ENCODE results near the gene TRIM33. TPM values are rescaled to one million over a fixed set of nuclear protein-coding genes. Genes with fewer than 3 reads are reported as not detected.

TRIM33 gene
- total RNA-seq, 1 donor from 2014 or later, result 29.1 TPM

- TF ChIP-seq CTCF (IDR thresholded peaks at IDR 0.05; ENCODE audit: insufficient read depth, low read length, poor library complexity, severe bottlenecking), result no peak
- no peaks in the 10 kb centered on the region for H3K36me3 ChIP-seq (ENCODE audit: control insufficient read depth, insufficient read depth, low read length)
- no peak overlapping the region for H3K4me3 ChIP-seq (ENCODE audit: low read depth, low read length)
- H3K27me3 ChIP-seq (ENCODE audit: control insufficient read depth, insufficient read depth, low read length), result no peaks in the 10 kb centered on the region
- no peak for DNase-seq (ENCODE audit: low read depth)
Measured at GRCh38 chr1:114524944-114525343, 13.9 kb upstream of the TRIM33 start.

GRCh38 chr1:114522264-114522575, 11.2 kb upstream of the TRIM33 start:
- no peak for TF ChIP-seq CTCF (IDR thresholded peaks at IDR 0.05; ENCODE audit: insufficient read depth, low read length, poor library complexity, severe bottlenecking)
- no peaks in the 10 kb centered on the region for H3K27me3 ChIP-seq (ENCODE audit: control insufficient read depth, insufficient read depth, low read length)
- DNase-seq (ENCODE audit: low read depth), result no peak
- no peak overlapping the region for H3K4me3 ChIP-seq (ENCODE audit: low read depth, low read length)
- H3K36me3 ChIP-seq (ENCODE audit: control insufficient read depth, insufficient read depth, low read length), result no peaks in the 10 kb centered on the region

- DNase-seq (ENCODE audit: low read depth), result no peak
- TF ChIP-seq CTCF (IDR thresholded peaks at IDR 0.05; ENCODE audit: insufficient read depth, low read length, poor library complexity, severe bottlenecking), result no peak
- Histone ChIP-seq H3K27me3 (ENCODE audit: control insufficient read depth, insufficient read depth, low read length) (no peaks in the 10 kb centered on the region), H3K4me3 (ENCODE audit: low read depth, low read length) (no peak overlapping the region), H3K36me3 (ENCODE audit: control insufficient read depth, insufficient read depth, low read length) (no peaks in the 10 kb centered on the region)
Measured at GRCh38 chr1:114521396-114522263, 10.6 kb upstream of the TRIM33 start.

- Histone ChIP-seq H3K4me3 (ENCODE audit: low read depth, low read length) (no peak overlapping the region), H3K27me3 (ENCODE audit: control insufficient read depth, insufficient read depth, low read length) (no peaks in the 10 kb centered on the region), H3K36me3 (ENCODE audit: control insufficient read depth, insufficient read depth, low read length) (no peaks in the 10 kb centered on the region)
- DNase-seq (ENCODE audit: low read depth), result no peak
- no peak for TF ChIP-seq CTCF (IDR thresholded peaks at IDR 0.05; ENCODE audit: insufficient read depth, low read length, poor library complexity, severe bottlenecking)
Measured at GRCh38 chr1:114517348-114517747, 6.3 kb upstream of the TRIM33 start.

- no peak overlapping the region for H3K4me3 ChIP-seq (ENCODE audit: low read depth, low read length)
- no peaks in the 10 kb centered on the region for H3K27me3 ChIP-seq (ENCODE audit: control insufficient read depth, insufficient read depth, low read length)
- TF ChIP-seq CTCF (IDR thresholded peaks at IDR 0.05; ENCODE audit: insufficient read depth, low read length, poor library complexity, severe bottlenecking), result no peak
- DNase-seq (ENCODE audit: low read depth), result no peak
- no peaks in the 10 kb centered on the region for H3K36me3 ChIP-seq (ENCODE audit: control insufficient read depth, insufficient read depth, low read length)
Measured at GRCh38 chr1:114512595-114513280, 1.7 kb upstream of the TRIM33 start.
